OCI-LY3 (cell line): ENCODE measurements around the gene ANKS6.

Source experiments
- H2AFZ ChIP-seq: fragments of 200-600, 300-600 bp; shearing (Covaris generic); 2 replicates; pipeline ENCODE4 v1.6.0; 2014; ENCODE audit warnings: antibody characterized with exemption, low read depth, low read length
- H3K27ac ChIP-seq: fragments of 200-600, 300-600 bp; sonication (generic); 2 replicates; pipeline ENCODE4 v1.5.1; 2014; ENCODE audit warnings: mild to moderate bottlenecking, low read length, moderate library complexity, mixed read lengths
- H3K27me3 ChIP-seq: fragments of 200-600, 300-600 bp; sonication (generic); 2 replicates; pipeline ENCODE4 v1.6.1; 2014; ENCODE audit warnings: low read depth, low read length, mixed read lengths
- H3K36me3 ChIP-seq: fragments of 200-600, 300-600 bp; sonication (generic); replicated peaks from 2 replicates; pipeline ENCODE3; 2014; ENCODE audit warnings: low read depth, low read length, mixed read lengths
- H3K4me1 ChIP-seq: fragments of 300-600, 200-600 bp; sonication (generic); 2 replicates; pipeline ENCODE4 v1.6.1; 2014; ENCODE audit warnings: low read length, mixed read lengths
- H3K4me2 ChIP-seq: fragments of 200-600, 300-600 bp; sonication (generic); 2 replicates; pipeline ENCODE4 v1.6.1; 2014; ENCODE audit warnings: low read length, mixed read lengths
- H3K4me3 ChIP-seq: fragments of 300-600, 200-600 bp; sonication (generic); 2 replicates; pipeline ENCODE4 v1.5.1; 2014; ENCODE audit warnings: antibody characterized with exemption, mild to moderate bottlenecking, low read length, moderate library complexity
- H3K79me2 ChIP-seq: fragments of 300-600, 200-600 bp; shearing (Covaris generic); 2 replicates; pipeline ENCODE4 v1.6.1; 2014; ENCODE audit warnings: mild to moderate bottlenecking, low read length, mixed read lengths
- H3K9ac ChIP-seq: fragments of 300-600, 200-600 bp; shearing (Covaris generic); 2 replicates; pipeline ENCODE4 v1.6.0; 2014; ENCODE audit warnings: mild to moderate bottlenecking, low read length, moderate library complexity
- H3K9me3 ChIP-seq: fragments of 200-600, 300-600 bp; shearing (Covaris generic); 2 replicates; pipeline ENCODE4 v1.6.1; 2014; ENCODE audit warnings: low read length, mixed read lengths; ENCODE audit not compliant: insufficient read depth
- H4K20me1 ChIP-seq: fragments of 200-600, 300-600 bp; sonication (generic); 2 replicates; pipeline ENCODE4 v1.6.1; 2016; ENCODE audit warnings: low read length, mixed read lengths; ENCODE audit not compliant: insufficient read depth
- CTCF ChIP-seq: fragments of 200-600, 300-600 bp; sonication (generic); IDR thresholded peaks from 2 replicates; pipeline ENCODE4 v1.5.1; 2014; ENCODE audit warnings: antibody characterized with exemption, low read length, low read depth
- EZH2phosphoT487 ChIP-seq: fragments of 200-600 bp; shearing (Covaris generic); IDR thresholded peaks from 2 replicates; pipeline ENCODE4 v1.6.1; 2018; ENCODE audit warnings: antibody characterized with exemption, mixed run types, low read depth

The ANKS6 gene

GRCh38 chr9:98809311-98810101 is 13.2 kb upstream of the ANKS6 start:
- Histone ChIP-seq H3K27ac (no peak overlapping the region), H3K4me2 (no peak overlapping the region), H3K9ac (no peak overlapping the region), H3K4me1 (peaks cover 30% of the 10 kb centered on the region), H2AFZ (no peak overlapping the region), H3K27me3 (peaks cover 17% of the 10 kb centered on the region), H3K79me2 (no peaks in the 10 kb centered on the region), H3K9me3 (no peaks in the 10 kb centered on the region), H4K20me1 (no peaks in the 10 kb centered on the region), H3K36me3 (no peaks in the 10 kb centered on the region), H3K4me3 (no peak overlapping the region)
- TF ChIP-seq EZH2phosphoT487 = no peak
- no peak for TF ChIP-seq CTCF

- H3K4me1 ChIP-seq = peaks cover 30% of the 10 kb centered on the region
- H3K9me3 ChIP-seq = no peaks in the 10 kb centered on the region
- H3K27me3 ChIP-seq = peaks cover 23% of the 10 kb centered on the region
- H3K9ac ChIP-seq = no peak overlapping the region
- TF ChIP-seq EZH2phosphoT487 (no peak), CTCF (no peak)
- peak overlapping the region; percentile 97 for H3K4me2 ChIP-seq
- no peak overlapping the region for H2AFZ ChIP-seq
- H3K36me3 ChIP-seq = no peaks in the 10 kb centered on the region
- no peaks in the 10 kb centered on the region for H4K20me1 ChIP-seq
- no peaks in the 10 kb centered on the region for H3K79me2 ChIP-seq
- H3K27ac ChIP-seq = no peak overlapping the region
- peak overlapping the region; percentile 98; the same call in 1 of the 2 replicates for H3K4me3 ChIP-seq
Measured at GRCh38 chr9:98808875-98809274, 12.5 kb upstream of the ANKS6 start.

- TF ChIP-seq EZH2phosphoT487 (no peak), CTCF (no peak)
- Histone ChIP-seq H3K4me3 (peak overlapping the region; percentile 98), H3K9ac (peak overlapping the region; percentile 73), H3K79me2 (no peaks in the 10 kb centered on the region), H3K27ac (no peak overlapping the region), H2AFZ (peak overlapping the region; percentile 64), H3K4me2 (peak overlapping the region; percentile 97), H3K36me3 (no peaks in the 10 kb centered on the region), H3K27me3 (peaks cover 23% of the 10 kb centered on the region), H4K20me1 (no peaks in the 10 kb centered on the region), H3K4me1 (peaks cover 30% of the 10 kb centered on the region), H3K9me3 (no peaks in the 10 kb centered on the region)
Measured at GRCh38 chr9:98808411-98808815, 12.1 kb upstream of the ANKS6 start.

- peak overlapping the region; percentile 98 for H3K4me3 ChIP-seq
- TF ChIP-seq CTCF (no peak), EZH2phosphoT487 (no peak)
- peak overlapping the region; percentile 73 for H3K9ac ChIP-seq
- H2AFZ ChIP-seq = peak overlapping the region; percentile 64; the same call in 1 of the 2 replicates
- peak overlapping the region; percentile 97 for H3K4me2 ChIP-seq
- no peaks in the 10 kb centered on the region for H3K9me3 ChIP-seq
- H3K27ac ChIP-seq = no peak overlapping the region
- no peaks in the 10 kb centered on the region for H3K36me3 ChIP-seq
- H4K20me1 ChIP-seq = no peaks in the 10 kb centered on the region
- peaks cover 34% of the 10 kb centered on the region for H3K4me1 ChIP-seq
- no peaks in the 10 kb centered on the region for H3K79me2 ChIP-seq
- peaks cover 27% of the 10 kb centered on the region for H3K27me3 ChIP-seq
Measured at GRCh38 chr9:98807814-98808195, 11.4 kb upstream of the ANKS6 start.
